ENCODE results near the gene NMNAT1. TPM values are rescaled to one million over a fixed set of nuclear protein-coding genes. Genes with fewer than 3 reads are reported as not detected.
"Not testable (repeated sequence)": the region's sequence is repeated elsewhere in the genome, so short reads cannot be mapped to it uniquely, and the experiment has no call there.

Gene NMNAT1
- total RNA-seq, 3 donors from 2014 or later: 3.8 to 5.9 (median 4.4) TPM

DNA sequence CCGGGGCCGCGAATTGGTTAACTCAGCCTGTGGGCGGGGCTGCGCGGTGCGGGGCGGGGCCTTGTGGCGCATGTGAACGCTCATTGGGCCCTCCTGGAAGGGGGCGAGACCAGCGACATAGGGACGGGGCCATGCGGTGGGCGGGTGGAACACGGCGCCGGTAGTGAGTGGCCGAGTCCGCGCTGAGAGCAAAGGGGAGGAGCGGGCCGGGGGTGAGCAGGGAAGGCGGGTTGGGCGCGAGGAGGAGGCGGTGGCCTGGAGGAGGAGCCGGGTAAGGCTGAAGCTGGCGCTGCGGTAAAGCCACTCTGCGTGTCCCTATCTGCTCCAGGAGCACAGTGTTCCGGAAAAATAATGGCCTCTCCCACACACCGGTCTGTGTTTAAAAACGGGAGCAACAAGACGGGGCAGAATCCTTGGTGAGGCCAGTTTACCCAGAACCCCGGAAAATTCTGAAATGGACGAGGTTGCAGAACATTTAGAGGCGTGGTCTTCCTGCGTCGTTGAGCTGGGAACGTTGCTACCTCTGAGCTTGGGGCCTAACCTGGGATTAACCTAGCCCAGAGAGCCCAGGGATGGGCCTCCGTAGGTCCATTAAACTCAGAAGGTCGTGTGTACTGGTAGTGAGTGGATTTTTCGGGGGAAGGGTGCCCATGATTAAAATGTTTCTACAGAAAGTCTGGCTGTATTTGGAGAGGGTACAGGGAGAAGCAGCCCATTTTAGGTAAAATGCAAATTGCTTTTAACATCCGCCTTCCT lies 32.7 kb upstream of the NMNAT1 start:
- peak; percentile 95 to 96 for ATAC-seq
- H3K4me1 Mint-ChIP-seq (ENCODE audit: low read depth): peaks cover 28% of the 10 kb centered on the region
- H3K9me3 Mint-ChIP-seq: no peaks in the 10 kb centered on the region
- no peaks in the 10 kb centered on the region for H3K27me3 Mint-ChIP-seq (ENCODE audit: low read depth)
- no peaks in the 10 kb centered on the region for H3K36me3 Mint-ChIP-seq (ENCODE audit: insufficient read depth)
- DNase-seq: peak; percentile 100
- peak overlapping the region; percentile 93 for H3K4me3 Mint-ChIP-seq

DNA sequence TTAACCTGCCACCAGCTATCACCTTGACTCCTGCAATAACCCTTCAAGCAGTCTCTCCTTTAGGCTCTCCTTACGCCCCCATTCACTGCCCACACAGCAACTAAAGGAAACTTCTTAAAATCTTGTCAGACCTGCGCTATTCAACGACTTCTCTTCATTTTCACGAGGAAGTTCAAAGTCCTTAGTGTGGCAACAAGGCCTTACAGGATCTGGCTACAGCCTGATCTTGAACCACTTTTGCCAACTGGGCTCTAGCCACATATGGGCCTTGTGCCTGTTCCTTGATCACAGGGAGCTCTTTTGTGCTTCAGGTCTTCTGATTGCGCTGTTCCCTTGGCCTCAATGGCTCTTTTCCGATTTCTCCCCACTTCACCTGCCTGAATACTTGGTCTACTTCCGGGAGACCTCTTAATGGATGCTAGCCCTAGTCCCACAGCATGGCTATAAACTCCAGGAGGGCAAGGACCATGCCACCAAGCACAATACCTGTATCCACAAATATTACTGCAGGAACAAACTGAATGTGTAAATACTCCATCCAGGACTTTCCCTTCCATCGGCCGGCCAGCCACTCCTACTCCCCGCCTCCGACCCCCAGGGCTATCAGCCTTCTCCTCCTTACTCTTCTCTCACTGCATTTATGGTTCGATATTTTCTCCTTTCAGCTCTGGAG lies 30.9 kb upstream of the NMNAT1 start:
- Mint-ChIP-seq H3K27me3 (ENCODE audit: low read depth) (no peaks in the 10 kb centered on the region), H3K4me3 (peak overlapping the region; percentile 51), H3K36me3 (ENCODE audit: insufficient read depth) (no peaks in the 10 kb centered on the region), H3K9me3 (no peaks in the 10 kb centered on the region), H3K4me1 (ENCODE audit: low read depth) (peaks cover 28% of the 10 kb centered on the region)
- no peak for ATAC-seq
- no peak for DNase-seq

DNA sequence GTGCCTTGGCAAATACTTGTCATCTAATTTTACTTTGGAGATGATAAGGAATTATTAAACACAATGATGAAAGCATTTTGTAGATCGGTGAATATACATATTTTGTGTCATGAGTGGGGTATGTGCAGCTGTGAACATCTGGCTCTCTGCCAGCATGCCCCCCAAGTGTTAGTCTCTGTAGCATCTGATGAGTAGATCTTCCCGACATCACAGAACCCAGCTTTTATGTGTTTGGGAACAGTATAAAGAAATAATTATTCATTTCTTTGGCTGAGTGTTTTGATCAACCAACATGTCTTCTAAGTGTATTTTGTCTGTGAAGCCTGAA lies 28.7 kb upstream of the NMNAT1 start:
- ATAC-seq (no peak), DNase-seq (no peak)
- Mint-ChIP-seq H3K27me3 (ENCODE audit: low read depth) (no peaks in the 10 kb centered on the region), H3K4me1 (ENCODE audit: low read depth) (peaks cover 13% of the 10 kb centered on the region), H3K36me3 (ENCODE audit: insufficient read depth) (no peaks in the 10 kb centered on the region), H3K4me3 (no peak overlapping the region), H3K9me3 (no peaks in the 10 kb centered on the region)

DNA sequence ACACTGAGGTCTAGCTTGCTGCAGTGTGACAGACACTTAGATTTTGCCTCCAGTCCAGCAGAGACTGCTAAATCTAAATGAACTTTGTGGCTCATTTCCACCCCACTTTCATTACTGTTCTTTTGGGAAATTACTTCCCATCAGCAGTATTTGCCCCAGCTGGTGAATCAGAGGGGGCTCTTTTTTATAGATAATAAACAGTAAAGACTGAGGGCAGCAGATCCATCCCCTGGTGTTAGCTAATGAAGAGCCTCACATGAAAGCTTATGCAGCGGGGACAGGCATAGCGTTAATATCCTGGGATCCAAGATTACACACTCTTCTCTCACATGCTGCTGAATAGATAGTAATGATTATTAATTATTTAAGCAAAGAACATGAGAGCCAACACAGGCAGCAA lies 26.8 kb upstream of the NMNAT1 start:
- no peaks in the 10 kb centered on the region for H3K27me3 Mint-ChIP-seq (ENCODE audit: low read depth)

DNA sequence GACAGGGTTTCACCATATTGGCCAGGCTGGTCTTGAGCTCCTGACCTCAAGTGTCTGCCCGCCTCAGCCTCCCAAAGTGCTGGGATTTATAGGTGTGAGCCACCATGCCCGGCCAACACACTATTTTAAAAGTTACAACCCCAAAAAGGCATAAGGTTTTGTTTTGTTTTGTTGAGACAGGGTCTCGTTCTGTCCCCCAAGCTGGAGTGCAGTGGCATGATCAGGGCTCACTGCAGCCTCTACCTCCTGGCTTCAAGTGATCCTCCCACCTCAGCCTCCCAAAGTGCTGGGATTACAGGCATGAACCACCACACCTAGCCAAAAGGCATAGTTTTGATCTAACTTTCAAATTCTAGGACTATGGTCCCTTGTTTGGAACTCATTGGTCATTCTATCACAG lies 25.8 kb upstream of the NMNAT1 start:
- not testable (repeated sequence) for H3K4me1 Mint-ChIP-seq (ENCODE audit: low read depth); H3K36me3 Mint-ChIP-seq (ENCODE audit: insufficient read depth); ATAC-seq; DNase-seq; H3K27me3 Mint-ChIP-seq (ENCODE audit: low read depth); H3K9me3 Mint-ChIP-seq; H3K4me3 Mint-ChIP-seq

More for the DNA sequence above, 26.8 kb upstream of the NMNAT1 start:
- ATAC-seq: no peak
- Mint-ChIP-seq H3K9me3 (no peaks in the 10 kb centered on the region), H3K4me1 (ENCODE audit: low read depth) (peaks cover 5% of the 10 kb centered on the region), H3K4me3 (no peak overlapping the region), H3K36me3 (ENCODE audit: insufficient read depth) (no peaks in the 10 kb centered on the region)
- no peak for DNase-seq

DNA sequence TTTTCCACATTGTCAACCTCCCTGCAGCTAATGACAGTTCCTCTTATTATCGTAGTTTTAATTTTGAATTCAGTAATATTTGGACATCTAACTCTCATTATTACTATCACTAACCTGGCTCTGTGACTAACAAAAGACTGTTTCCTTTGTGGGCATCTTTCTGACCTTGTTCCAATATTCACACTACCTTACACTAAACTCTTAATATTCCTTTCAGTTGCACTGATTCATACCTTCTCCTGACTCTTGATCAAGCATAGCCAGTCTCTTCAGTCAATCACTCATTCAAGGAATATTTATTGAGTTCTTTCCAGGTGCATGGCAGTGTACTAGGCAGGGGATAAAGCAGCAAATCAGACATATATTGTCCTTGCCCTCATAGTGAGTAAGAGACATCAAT lies 25.4 kb upstream of the NMNAT1 start:
- ATAC-seq (no peak), DNase-seq (no peak)
- Mint-ChIP-seq H3K4me1 (ENCODE audit: low read depth) (no peaks in the 10 kb centered on the region), H3K27me3 (ENCODE audit: low read depth) (no peaks in the 10 kb centered on the region), H3K36me3 (ENCODE audit: insufficient read depth) (no peaks in the 10 kb centered on the region), H3K4me3 (no peak overlapping the region), H3K9me3 (no peaks in the 10 kb centered on the region)

DNA sequence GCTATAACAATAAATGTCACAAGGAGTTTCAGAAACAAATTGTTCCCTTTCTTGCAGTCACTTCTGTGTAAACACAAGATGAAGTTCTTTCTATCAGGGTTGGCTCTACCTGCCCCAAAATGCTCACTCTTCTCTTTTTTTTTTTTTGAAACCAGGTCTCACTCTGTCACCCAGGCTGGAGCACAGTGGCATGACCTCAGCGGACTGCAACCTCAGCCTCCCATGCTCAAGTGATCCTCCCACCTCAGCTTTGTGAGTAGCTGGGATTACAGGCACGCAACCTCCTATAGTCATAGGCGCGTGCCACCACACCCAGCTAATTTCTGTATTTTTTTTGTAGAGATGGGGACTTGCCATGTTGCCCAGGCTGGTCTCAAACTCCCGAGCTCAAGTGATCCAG lies 22.7 kb upstream of the NMNAT1 start:
- no peak for DNase-seq
- no peaks in the 10 kb centered on the region for H3K36me3 Mint-ChIP-seq (ENCODE audit: insufficient read depth)
- H3K4me1 Mint-ChIP-seq (ENCODE audit: low read depth): no peaks in the 10 kb centered on the region
- no peaks in the 10 kb centered on the region for H3K27me3 Mint-ChIP-seq (ENCODE audit: low read depth)
- ATAC-seq: no peak
- no peak overlapping the region for H3K4me3 Mint-ChIP-seq
- H3K9me3 Mint-ChIP-seq: no peaks in the 10 kb centered on the region

DNA sequence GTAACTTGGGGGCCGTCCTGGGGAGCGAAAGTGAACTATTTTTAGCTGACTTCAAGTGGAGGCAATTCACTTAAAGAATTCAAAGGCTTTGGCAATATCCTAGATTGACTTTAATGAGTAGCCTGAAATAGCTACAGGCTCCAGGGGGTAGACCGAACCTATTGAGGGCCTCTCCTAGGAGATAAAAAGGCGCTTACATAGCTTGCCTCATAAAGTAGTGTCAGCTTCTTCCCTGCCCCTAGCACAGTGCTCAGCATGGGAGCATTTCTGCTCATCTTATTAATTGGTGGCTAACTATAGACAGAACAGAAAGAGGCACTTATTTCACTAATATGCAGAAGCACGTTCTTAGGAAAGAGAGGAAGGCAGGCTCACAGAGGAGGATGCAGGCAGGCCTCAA lies 20.9 kb upstream of the NMNAT1 start:
- no peaks in the 10 kb centered on the region for H3K27me3 Mint-ChIP-seq (ENCODE audit: low read depth)
- no peaks in the 10 kb centered on the region for H3K36me3 Mint-ChIP-seq (ENCODE audit: insufficient read depth)
- H3K4me3 Mint-ChIP-seq: no peak overlapping the region
- ATAC-seq: no peak
- DNase-seq: no peak
- no peaks in the 10 kb centered on the region for H3K4me1 Mint-ChIP-seq (ENCODE audit: low read depth)
- H3K9me3 Mint-ChIP-seq: no peaks in the 10 kb centered on the region

DNA sequence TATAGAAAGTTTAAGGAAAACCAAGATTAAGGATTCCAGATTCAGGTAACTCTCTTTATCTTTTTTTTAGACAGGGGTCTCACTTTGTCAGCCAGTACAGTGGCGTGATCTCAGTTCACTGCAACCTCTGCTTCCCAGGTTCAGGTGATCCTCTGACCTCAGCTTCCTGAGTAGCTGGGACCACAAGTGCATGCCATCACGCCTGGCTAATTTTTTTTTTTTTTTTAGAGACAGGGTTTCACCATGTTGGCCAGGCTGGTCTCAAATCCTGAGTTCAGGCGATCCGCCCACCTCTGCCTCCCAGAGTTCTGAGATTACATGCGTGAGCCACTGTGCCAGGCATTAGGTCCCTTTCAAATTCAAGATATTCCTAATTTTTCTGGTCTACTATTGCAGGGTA lies 16.0 kb upstream of the NMNAT1 start:
- ATAC-seq: no peak
- peaks cover 10% of the 10 kb centered on the region for H3K36me3 Mint-ChIP-seq (ENCODE audit: insufficient read depth)

DNA sequence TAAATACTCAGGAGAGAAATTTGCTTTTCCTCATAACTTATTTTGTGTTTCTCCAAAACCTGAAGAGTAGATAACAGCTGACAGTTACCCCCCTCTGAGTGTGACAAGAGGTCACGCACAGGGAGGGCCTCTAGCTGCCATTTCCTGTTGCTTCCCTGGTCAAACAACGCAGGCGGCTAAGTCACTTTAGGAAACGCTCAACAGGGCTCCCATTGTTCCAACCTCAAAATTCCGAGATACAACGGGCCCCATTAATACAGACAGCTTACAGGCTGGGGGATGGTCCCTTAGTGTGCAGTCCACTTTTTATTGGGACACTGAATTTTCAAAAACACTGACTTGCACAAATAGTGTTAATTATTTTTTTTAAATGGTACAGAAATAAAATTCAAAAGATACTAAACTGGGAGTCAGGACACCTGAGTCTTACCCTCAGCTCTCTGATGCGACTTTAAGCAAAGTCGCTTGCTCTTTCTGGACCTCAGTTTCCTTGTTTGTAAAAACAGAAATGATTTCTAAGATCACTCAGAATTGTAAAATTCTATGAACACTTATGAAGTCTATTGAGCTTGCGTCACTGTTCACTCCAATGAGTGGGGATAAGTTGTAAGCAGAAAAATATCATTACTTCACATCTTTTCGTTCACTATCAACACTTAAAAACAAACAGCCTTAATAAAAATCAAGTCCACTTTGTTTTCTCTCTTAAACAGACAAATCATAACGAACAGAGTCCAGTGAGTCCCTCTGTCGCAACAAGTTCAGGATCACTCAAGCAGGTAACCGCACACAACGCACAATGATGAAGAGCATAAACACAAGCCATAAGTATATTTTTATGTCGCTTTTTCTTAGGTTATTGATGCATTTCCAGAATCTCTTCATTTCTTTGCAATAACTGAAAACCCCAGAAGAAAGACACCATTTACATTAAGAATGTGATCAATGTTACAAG lies 13.6 kb upstream of the NMNAT1 start:
- Mint-ChIP-seq H3K9me3 (no peaks in the 10 kb centered on the region), H3K4me1 (ENCODE audit: low read depth) (no peaks in the 10 kb centered on the region)

More for the DNA sequence above, 16.0 kb upstream of the NMNAT1 start:
- Mint-ChIP-seq H3K9me3 (no peaks in the 10 kb centered on the region), H3K27me3 (ENCODE audit: low read depth) (no peaks in the 10 kb centered on the region), H3K4me1 (ENCODE audit: low read depth) (no peaks in the 10 kb centered on the region), H3K4me3 (no peak overlapping the region)
- no peak for DNase-seq

DNA sequence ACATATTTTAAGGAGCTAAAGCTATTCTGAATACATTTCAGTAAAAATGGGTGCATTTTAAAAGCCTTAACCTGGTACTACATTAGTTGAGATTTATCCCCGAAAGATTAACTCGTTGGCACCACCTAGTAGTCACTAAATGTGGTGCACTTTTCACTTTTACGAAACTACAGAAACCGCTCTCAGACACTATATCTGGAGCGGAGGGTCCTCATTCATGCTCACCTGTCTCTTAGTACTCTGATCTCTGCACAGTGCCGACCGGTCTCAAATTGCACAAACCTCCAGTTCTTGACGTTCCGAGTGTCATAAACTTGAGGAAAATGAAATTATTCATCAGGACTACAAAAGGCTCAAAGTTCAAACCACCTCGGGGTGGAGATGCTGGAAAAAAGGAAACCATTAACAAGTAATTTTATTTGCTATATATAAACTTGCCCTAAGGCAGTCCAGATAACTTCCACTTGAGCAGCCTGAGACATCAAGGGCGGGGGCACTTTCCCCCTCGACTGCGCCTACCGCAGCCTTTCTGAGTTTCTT lies 806 bp upstream of the NMNAT1 start:
- peak overlapping the region; percentile 99 for H3K4me3 Mint-ChIP-seq
- H3K4me1 Mint-ChIP-seq (ENCODE audit: low read depth): peaks cover 20% of the 10 kb centered on the region
- DNase-seq: no peak
- ATAC-seq: peak; percentile 38 to 46
- H3K27me3 Mint-ChIP-seq (ENCODE audit: low read depth): no peaks in the 10 kb centered on the region
- peaks cover 13% of the 10 kb centered on the region for H3K36me3 Mint-ChIP-seq (ENCODE audit: insufficient read depth)
- H3K9me3 Mint-ChIP-seq: no peaks in the 10 kb centered on the region

More for the DNA sequence above, 13.6 kb upstream of the NMNAT1 start:
- Mint-ChIP-seq H3K4me3 (no peak overlapping the region), H3K27me3 (ENCODE audit: low read depth) (no peaks in the 10 kb centered on the region), H3K36me3 (ENCODE audit: insufficient read depth) (peaks cover 19% of the 10 kb centered on the region)
- DNase-seq (no peak), ATAC-seq (no peak)

DNA sequence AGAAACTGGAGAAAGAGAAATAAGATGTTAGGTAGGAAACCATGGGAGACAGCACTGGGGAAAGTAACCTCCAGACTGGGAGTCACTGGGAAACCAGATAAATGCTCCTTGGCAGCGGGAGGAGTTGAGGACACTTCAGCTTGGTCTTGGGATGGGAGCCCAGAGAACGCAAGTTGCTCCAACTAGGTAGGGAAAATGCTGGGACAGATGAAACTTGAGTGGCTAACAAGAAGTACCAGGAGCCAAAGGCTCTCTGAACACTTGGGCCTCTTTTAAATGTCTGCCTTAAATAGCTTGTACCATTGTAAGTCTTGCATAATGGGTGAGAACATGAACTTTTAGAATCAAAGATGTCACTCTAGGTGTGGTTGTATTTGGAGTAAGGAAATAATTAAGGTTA lies 3.0 kb downstream of the NMNAT1 start:
- H3K4me1 Mint-ChIP-seq (ENCODE audit: low read depth): peaks cover 27% of the 10 kb centered on the region
- no peak for ATAC-seq
- peaks cover 10% of the 10 kb centered on the region for H3K36me3 Mint-ChIP-seq (ENCODE audit: insufficient read depth)
- no peak overlapping the region for H3K4me3 Mint-ChIP-seq
- DNase-seq: no peak
- H3K27me3 Mint-ChIP-seq (ENCODE audit: low read depth): no peaks in the 10 kb centered on the region
- H3K9me3 Mint-ChIP-seq: no peaks in the 10 kb centered on the region

DNA sequence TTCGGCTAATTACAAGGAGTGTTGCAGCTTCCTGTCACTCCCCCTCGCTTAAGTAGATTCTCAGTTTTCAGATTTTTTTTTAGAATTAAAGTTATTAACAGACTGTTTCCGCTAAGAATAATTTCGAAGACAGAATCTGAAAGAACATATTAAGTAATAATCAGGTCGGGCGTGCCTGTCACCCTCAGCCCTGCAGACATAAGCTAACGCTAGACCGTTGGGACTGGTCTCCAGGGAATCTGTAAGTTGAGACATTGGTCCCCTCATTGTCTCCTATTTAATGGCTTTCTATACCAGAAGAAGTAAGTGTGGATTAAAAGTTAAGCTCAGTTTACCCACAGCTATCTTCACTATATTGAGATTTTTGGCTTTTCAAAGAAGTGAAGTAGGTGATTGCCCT lies 14.5 kb downstream of the NMNAT1 start:
- no peak for ATAC-seq
- no peaks in the 10 kb centered on the region for H3K9me3 Mint-ChIP-seq
- no peaks in the 10 kb centered on the region for H3K36me3 Mint-ChIP-seq (ENCODE audit: insufficient read depth)
- no peak overlapping the region for H3K4me3 Mint-ChIP-seq
- no peaks in the 10 kb centered on the region for H3K27me3 Mint-ChIP-seq (ENCODE audit: low read depth)
- no peaks in the 10 kb centered on the region for H3K4me1 Mint-ChIP-seq (ENCODE audit: low read depth)
- no peak for DNase-seq

DNA sequence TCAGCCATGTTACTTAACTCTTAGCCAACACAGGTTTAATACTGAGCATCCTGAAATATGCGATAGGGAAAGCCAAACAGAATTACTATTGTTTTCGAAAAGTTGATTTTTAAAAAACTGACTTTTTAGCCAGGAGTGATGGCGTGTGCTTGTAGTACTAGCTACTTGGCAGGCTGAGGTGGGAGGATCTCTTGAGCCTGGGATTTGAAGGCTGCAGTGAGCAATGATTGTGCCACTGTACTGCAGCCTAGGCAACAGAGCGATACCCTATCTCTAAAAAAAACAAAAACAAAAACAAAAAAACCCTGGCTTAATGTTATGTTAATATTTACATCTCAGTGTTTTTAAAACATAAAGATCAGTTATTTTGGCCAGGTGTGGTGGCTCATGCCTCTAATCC lies 16.7 kb downstream of the NMNAT1 start:
- H3K9me3 Mint-ChIP-seq: no peaks in the 10 kb centered on the region
- ATAC-seq: no peak
- H3K4me3 Mint-ChIP-seq: no peak overlapping the region
- no peaks in the 10 kb centered on the region for H3K27me3 Mint-ChIP-seq (ENCODE audit: low read depth)
- no peak for DNase-seq
- no peaks in the 10 kb centered on the region for H3K4me1 Mint-ChIP-seq (ENCODE audit: low read depth)
- no peaks in the 10 kb centered on the region for H3K36me3 Mint-ChIP-seq (ENCODE audit: insufficient read depth)
